H1 (cell line): ENCODE results near the gene FGF11. TPM values are rescaled to one million over a fixed set of nuclear protein-coding genes. Genes with fewer than 3 reads are reported as not detected.

Experiments used
- CTCF ChIA-PET: fragments of 300-600 bp; sonication (Branson Sonifier 250); formaldehyde crosslinking; loops from one replicate; lab custom pipeline; 2021; ENCODE audit not compliant: partially characterized antibody; lab: Charles Lee
- POLR2A ChIA-PET: fragments of 300-600 bp; sonication (Branson Sonifier 250); formaldehyde crosslinking; loops from one replicate; lab custom pipeline; 2021; ENCODE audit warnings: inconsistent platforms; ENCODE audit not compliant: partially characterized antibody; lab: Charles Lee
- DNase-seq, 2 experiments: peaks; one replicate each; pipeline versions ENCODE4 v3.0.0 to v3.0.0-alpha.2; 2010 to 2022; ENCODE audit warnings: low spot score in 2 of 2, low read depth in 1 of 2, mixed read lengths in 1 of 2
- FAIRE-seq: peaks from 2 replicates; lab custom pipeline; 2011; peaks lifted over from hg19 to GRCh38; lab: Jason Lieb, UNC
- H2AFZ ChIP-seq: 2 replicates; pipeline ENCODE4 v1.8.1; 2012; ENCODE audit warnings: low read length, inconsistent platforms
- H2AK5ac ChIP-seq: 2 replicates; pipeline ENCODE4 v1.6.1; 2013; ENCODE audit warnings: low read depth, low read length
- H2BK120ac ChIP-seq: replicated peaks from 2 replicates; pipeline ENCODE3; 2013; ENCODE audit warnings: low read depth, low read length, inconsistent platforms
- H2BK12ac ChIP-seq: 2 replicates; pipeline ENCODE4 v1.6.1; 2013; ENCODE audit warnings: low read depth, low read length
- H2BK15ac ChIP-seq: 2 replicates; pipeline ENCODE4 v1.6.1; 2013; ENCODE audit warnings: low read length
- H2BK20ac ChIP-seq: 2 replicates; pipeline ENCODE4 v1.6.1; 2013; ENCODE audit warnings: low read length
- H2BK5ac ChIP-seq: 2 replicates; pipeline ENCODE4 v1.6.1; 2013; ENCODE audit warnings: low read depth, low read length
- H3K14ac ChIP-seq: 2 replicates; pipeline ENCODE4 v1.6.1; 2013; ENCODE audit warnings: inconsistent platforms; ENCODE audit not compliant: insufficient read length
- H3K18ac ChIP-seq: 2 replicates; pipeline ENCODE4 v1.6.1; 2013; ENCODE audit warnings: low read length; ENCODE audit errors: extremely low read depth
- H3K23ac ChIP-seq: 2 replicates; pipeline ENCODE4 v1.6.1; 2013; ENCODE audit warnings: inconsistent platforms; ENCODE audit not compliant: insufficient read length
- H3K23me2 ChIP-seq: 2 replicates; pipeline ENCODE4 v1.6.1; 2013; ENCODE audit warnings: low read depth, low read length
- H3K27ac ChIP-seq: 2 replicates; pipeline ENCODE4 v1.6.1; 2011; ENCODE audit warnings: low read depth, low read length, inconsistent platforms
- H3K27me3 ChIP-seq, 4 experiments: replicated peaks in 1 of 4; 1 replicate in 1 of 4; 2 replicates in 3 of 4; pipeline versions ENCODE4 v1.6.1 to v1.8.1; 2011 to 2013; ENCODE audit warnings: low read length in 3 of 4, mild to moderate bottlenecking in 3 of 4, inconsistent platforms in 2 of 4, mixed read lengths in 2 of 4, moderate library complexity in 1 of 4; ENCODE audit not compliant: control insufficient read depth in 3 of 4, insufficient read depth in 3 of 4; ENCODE audit errors: extremely low read depth in 1 of 4
- H3K36me3 ChIP-seq, 4 experiments: 2 replicates each; pipeline versions ENCODE4 v1.6.1 to v1.8.1; 2011 to 2013; ENCODE audit warnings: mild to moderate bottlenecking in 4 of 4, low read length in 3 of 4, moderate library complexity in 2 of 4, control low read depth in 1 of 4, inconsistent platforms in 1 of 4; ENCODE audit not compliant: insufficient read depth in 4 of 4, control insufficient read depth in 2 of 4
- H3K4ac ChIP-seq: replicated peaks from 2 replicates; pipeline ENCODE3; 2013; ENCODE audit warnings: low read length, low read depth, mixed read lengths, inconsistent platforms; ENCODE audit not compliant: insufficient read length
- H3K4me1 ChIP-seq, 4 experiments: replicated peaks in 1 of 4; 1 replicate in 1 of 4; 2 replicates in 3 of 4; pipeline versions ENCODE4 v1.6.1 to v1.8.1; 2011 to 2013; ENCODE audit warnings: low read length in 3 of 4, inconsistent platforms in 2 of 4, mixed read lengths in 1 of 4; ENCODE audit not compliant: insufficient read depth in 4 of 4, control insufficient read depth in 3 of 4
- H3K4me2 ChIP-seq, 2 experiments: 2 replicates each; pipeline versions ENCODE4 v1.6.1 to v1.8.1; 2011 to 2013; ENCODE audit warnings: low read depth in 2 of 2, low read length in 2 of 2, control low read depth in 1 of 2, inconsistent platforms in 1 of 2, mild to moderate bottlenecking in 1 of 2; ENCODE audit not compliant: insufficient read depth in 1 of 2
- H3K4me3 ChIP-seq, 4 experiments: fragments of 200-600, 300-600 bp in 1 of 4; sonication (generic), shearing (Covaris generic), sonication (Bioruptor Twin) in 1 of 4; 2 replicates each; pipeline versions ENCODE4 v1.5.1 to v1.8.1; 2011 to 2016; ENCODE audit warnings: low read length in 4 of 4, low read depth in 3 of 4, control low read depth in 2 of 4, inconsistent platforms in 2 of 4, mild to moderate bottlenecking in 2 of 4, mixed read lengths in 1 of 4, moderate library complexity in 1 of 4; ENCODE audit not compliant: insufficient read depth in 2 of 4; ENCODE audit errors: extremely low read depth in 1 of 4
- H3K56ac ChIP-seq: replicated peaks from 2 replicates; pipeline ENCODE3; 2013; ENCODE audit warnings: low read depth, mild to moderate bottlenecking, mixed read lengths, low read length, inconsistent platforms; ENCODE audit not compliant: insufficient read length
- H3K79me1 ChIP-seq: 2 replicates; pipeline ENCODE4 v1.6.1; 2013; ENCODE audit warnings: low read depth, low read length, control low read depth
- H3K79me2 ChIP-seq, 2 experiments: 2 replicates each; pipeline versions ENCODE4 v1.6.1 to v1.8.1; 2012 to 2013; ENCODE audit warnings: low read length in 2 of 2, mild to moderate bottlenecking in 2 of 2, inconsistent platforms in 1 of 2; ENCODE audit not compliant: insufficient read depth in 2 of 2, control insufficient read depth in 1 of 2
- H3K9ac ChIP-seq, 4 experiments: replicated peaks in 1 of 4; 1 replicate in 1 of 4; 2 replicates in 3 of 4; pipeline versions ENCODE4 v1.6.1 to v1.8.1; 2011 to 2013; ENCODE audit warnings: low read depth in 3 of 4, low read length in 3 of 4, control low read depth in 2 of 4, mild to moderate bottlenecking in 2 of 4, moderate library complexity in 2 of 4, inconsistent platforms in 1 of 4; ENCODE audit errors: extremely low read depth in 1 of 4
- H3K9me3 ChIP-seq, 2 experiments: 2 replicates each; pipeline versions ENCODE4 v1.6.1 to v1.8.1; 2012 to 2013; ENCODE audit warnings: mild to moderate bottlenecking in 2 of 2, moderate library complexity in 2 of 2, control low read depth in 1 of 2, inconsistent platforms in 1 of 2, low read depth in 1 of 2, low read length in 1 of 2, mixed read lengths in 1 of 2; ENCODE audit not compliant: insufficient read depth in 2 of 2
- H4K20me1 ChIP-seq, 2 experiments: replicated peaks in 1 of 2; 2 replicates each; pipeline versions ENCODE3 to v1.8.1; 2011 to 2013; ENCODE audit warnings: inconsistent platforms in 2 of 2, low read length in 2 of 2, mild to moderate bottlenecking in 1 of 2; ENCODE audit not compliant: insufficient read depth in 2 of 2, control insufficient read depth in 1 of 2
- H4K5ac ChIP-seq: 2 replicates; pipeline ENCODE4 v1.6.1; 2013; ENCODE audit warnings: low read length, low read depth, mixed read lengths, inconsistent platforms; ENCODE audit not compliant: insufficient read length
- H4K8ac ChIP-seq: 2 replicates; pipeline ENCODE4 v1.8.0; 2013; ENCODE audit warnings: mild to moderate bottlenecking, moderate library complexity, low read length, inconsistent platforms; ENCODE audit not compliant: insufficient read depth; ENCODE audit errors: extremely low read depth
- H4K91ac ChIP-seq: replicated peaks from 2 replicates; pipeline ENCODE3; 2013; ENCODE audit warnings: low read length, mixed read lengths, inconsistent platforms; ENCODE audit not compliant: insufficient read length
- CREB1 ChIP-seq: IDR thresholded peaks from 2 replicates; pipeline ENCODE4 v1.6.1; 2012; ENCODE audit warnings: inconsistent platforms
- EP300 ChIP-seq, 2 experiments: IDR thresholded peaks; 1 replicate in 1 of 2; 2 replicates in 1 of 2; pipeline ENCODE4 v1.6.1; 2011 to 2012; ENCODE audit warnings: low read depth in 2 of 2, low read length in 2 of 2, mild to moderate bottlenecking in 2 of 2, borderline replicate concordance in 1 of 2, inconsistent platforms in 1 of 2, moderate library complexity in 1 of 2
- JUN ChIP-seq: IDR thresholded peaks from 2 replicates; pipeline ENCODE4 v1.6.1; 2011; ENCODE audit warnings: low read depth, mild to moderate bottlenecking, improper control_type of control experiment, low read length
- JUND ChIP-seq: IDR thresholded peaks from 2 replicates; pipeline ENCODE4 v1.6.1; 2011; ENCODE audit warnings: mild to moderate bottlenecking, improper control_type of control experiment, low read length
- POLR2AphosphoS5 ChIP-seq: IDR thresholded peaks from 2 replicates; pipeline ENCODE4 v1.6.1; 2011; ENCODE audit warnings: low read depth, low read length
- SP2 ChIP-seq: IDR thresholded peaks from 2 replicates; pipeline ENCODE4 v1.6.1; 2012; ENCODE audit warnings: mild to moderate bottlenecking, low read length, inconsistent platforms
- SRF ChIP-seq: IDR thresholded peaks from 2 replicates; pipeline ENCODE4 v1.6.1; 2011; ENCODE audit warnings: mild to moderate bottlenecking, low read depth, low read length, moderate library complexity
- ZNF274 ChIP-seq: IDR thresholded peaks from 2 replicates; pipeline ENCODE4 v1.7.0; 2012; ENCODE audit warnings: low read length, borderline replicate concordance; ENCODE audit errors: extremely low read depth
- WGBS, 2 experiments: shearing (Covaris generic) in 1 of 2; methylation state at CpG; one replicate each; pipeline versions ENCODE4 v1.1.6 to v1.1.7; 2013 to 2015; ENCODE audit warnings: low lambda C conversion rate in 2 of 2, mixed read lengths in 2 of 2, inconsistent platforms in 1 of 2, low coverage in 1 of 2, missing lambda C conversion rate in 1 of 2; ENCODE audit not compliant: insufficient replicate concordance in 2 of 2, insufficient coverage in 1 of 2, insufficient read length in 1 of 2; ENCODE audit errors: extremely low coverage in 1 of 2, missing lambda C conversion rate in 1 of 2; 5-methylcytosine and 5-hydroxymethylcytosine counted together
- polyA plus RNA-seq, 7 experiments: library from polyadenylated mRNA; depleted of rRNA in 3 of 7; stranded (reverse) in 5 of 7; unstranded in 2 of 7; fragments of >200 nt in 5 of 7; fragments of 200-250 nt in 2 of 7; gene quantifications; 1 replicate in 5 of 7; 2 replicates in 1 of 7; 4 replicates in 1 of 7; pipeline versions ENCODE4 v1.2.1 to v1.2.3, GENCODE V29; 2011 to 2013; ENCODE audit warnings: missing spikeins in 2 of 7, mixed read lengths in 2 of 7
- total RNA-seq: library from RNA; stranded (reverse); fragmentation: NEBNext Ultra II Directional; extraction: Animal tissue kit (Norgen Biotek cat#: 25700); gene quantifications from 2 replicates; pipeline ENCODE4 v1.2.1, GENCODE V29; 2021

The FGF11 gene
- total and polyA plus RNA-seq, 2 of the 8 experiments (the other 6 are each of a cell fraction or from before 2014, with no cell fraction given), result 11.8 to 26.1 TPM

- Histone ChIP-seq H3K4me3 (peak overlapping the region in 3 of 4 experiments; percentile 41 to 94 (median 49); a peak in 3 of 8 replicates), H3K36me3 (no peaks in the 10 kb centered on the region), H3K9ac (peak overlapping the region in 2 of 4 experiments; percentile 4; a peak in 2 of 7 replicates), H2AK5ac (peak overlapping the region; percentile 1; the same call in 1 of the 2 replicates), H4K5ac (no peak overlapping the region), H2AFZ (no peak overlapping the region), H3K56ac (no peak overlapping the region), H2BK120ac (no peak overlapping the region), H3K79me2 (peaks cover 0 to 31% of the 10 kb centered on the region in 2 experiments; a peak in 2 of 4 replicates), H3K4me2 (peak overlapping the region; percentile 71 to 97; a peak in 3 of 4 replicates), H4K91ac (no peak overlapping the region), H3K14ac (no peak overlapping the region), H3K4me1 (peaks cover 2 to 20% (median 17%) of the 10 kb centered on the region in 4 experiments), H2BK15ac (peak overlapping the region; percentile 63), H3K18ac (no peak overlapping the region), H3K4ac (no peak overlapping the region), H3K9me3 (no peaks in the 10 kb centered on the region), H3K27me3 (no peaks in the 10 kb centered on the region; a peak in 1 of 7 replicates), H4K8ac (no peak overlapping the region), H2BK5ac (0 out of 2 replicates have a peak overlapping the region, but pooled peaks have one; percentile 66), H3K23ac (no peak overlapping the region), H3K23me2 (peaks cover 11% of the 10 kb centered on the region), H3K79me1 (peaks cover 12% of the 10 kb centered on the region), H4K20me1 (peaks cover 0 to 5% of the 10 kb centered on the region in 2 experiments), H2BK20ac (no peak overlapping the region), H2BK12ac (peak overlapping the region; percentile 82; the same call in 1 of the 2 replicates), H3K27ac (no peak overlapping the region)
- ChIA-PET CTCF (interaction anchor here (0.7 to 3.3 kb wide), 10 partner anchors 9 to 126 kb away, joined by 3 to 17 read pairs (median 4); partner anchors contain the start of gene TMEM102), POLR2A (interaction anchor here (0.8 to 14.3 kb wide), 10 partner anchors 8 to 116 kb away, joined by 3 to 339 read pairs (median 5); partner anchors contain the start of genes CHRNB1, FGF11, POLR2A and TMEM102)
- no peak for TF ChIP-seq POLR2AphosphoS5
- TF ChIP-seq CREB1, result no peak
- no peak for TF ChIP-seq ZNF274
- TF ChIP-seq SRF, result no peak
- no peak for TF ChIP-seq EP300 (IDR thresholded peaks at IDR 0.05; ENCODE audit: borderline replicate concordance in 1 of 2, low read depth in 2 of 2, low read length in 2 of 2)
- TF ChIP-seq JUND, result no peak
- no peak for TF ChIP-seq JUN
- TF ChIP-seq SP2, result no peak
- FAIRE-seq, result no peak
- no peak for DNase-seq
- 81% methylated on average over 26 of the region's 26 CpGs; no CpG with 5 or more reads in 1 of the 2 experiments for WGBS, 2 experiments
Measured at GRCh38 chr17:7477392-7478275, 38.3 kb downstream of the FGF11 start.
